22Rv1 (cell line): Measurements from ENCODE around the gene ZNF83.
"Not testable (repeated sequence)": the region's sequence is repeated elsewhere in the genome, so short reads cannot be mapped to it uniquely, and the experiment has no call there.

ENCODE experiments used
- ZFX ChIP-seq: fragments of 450-650 bp; IDR thresholded peaks from 2 replicates; pipeline ENCODE4 v1.6.1; 2017; ENCODE audit warnings: antibody characterized with exemption, borderline replicate concordance
- TF ChIP-seq, protein P1 (sequence below): fragments of 450-650 bp; IDR thresholded peaks from 2 replicates; pipeline ENCODE4 v1.5.1; 2017; ENCODE audit warnings: mild to moderate bottlenecking

DNA sequence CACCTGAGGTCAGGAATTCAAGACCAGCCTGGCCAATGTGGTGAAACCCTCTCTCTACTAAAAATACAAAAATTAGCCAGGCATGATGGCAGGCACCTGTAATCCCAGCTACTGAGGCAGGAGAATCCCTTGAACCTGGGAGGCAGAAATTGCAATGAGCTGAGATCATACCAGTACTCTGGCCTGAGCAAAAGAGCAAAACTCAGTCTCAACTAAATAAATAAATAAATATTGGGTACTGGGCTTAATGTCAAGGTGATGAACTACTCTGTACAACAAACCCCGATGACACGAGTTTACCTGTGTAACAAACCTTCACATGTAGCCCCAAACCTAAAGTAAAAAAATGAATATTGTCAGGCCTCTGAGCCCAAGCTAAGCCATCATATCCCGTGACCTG is 10.7 kb downstream of the ZNF83 start:
- TF ChIP-seq, protein P1, sequence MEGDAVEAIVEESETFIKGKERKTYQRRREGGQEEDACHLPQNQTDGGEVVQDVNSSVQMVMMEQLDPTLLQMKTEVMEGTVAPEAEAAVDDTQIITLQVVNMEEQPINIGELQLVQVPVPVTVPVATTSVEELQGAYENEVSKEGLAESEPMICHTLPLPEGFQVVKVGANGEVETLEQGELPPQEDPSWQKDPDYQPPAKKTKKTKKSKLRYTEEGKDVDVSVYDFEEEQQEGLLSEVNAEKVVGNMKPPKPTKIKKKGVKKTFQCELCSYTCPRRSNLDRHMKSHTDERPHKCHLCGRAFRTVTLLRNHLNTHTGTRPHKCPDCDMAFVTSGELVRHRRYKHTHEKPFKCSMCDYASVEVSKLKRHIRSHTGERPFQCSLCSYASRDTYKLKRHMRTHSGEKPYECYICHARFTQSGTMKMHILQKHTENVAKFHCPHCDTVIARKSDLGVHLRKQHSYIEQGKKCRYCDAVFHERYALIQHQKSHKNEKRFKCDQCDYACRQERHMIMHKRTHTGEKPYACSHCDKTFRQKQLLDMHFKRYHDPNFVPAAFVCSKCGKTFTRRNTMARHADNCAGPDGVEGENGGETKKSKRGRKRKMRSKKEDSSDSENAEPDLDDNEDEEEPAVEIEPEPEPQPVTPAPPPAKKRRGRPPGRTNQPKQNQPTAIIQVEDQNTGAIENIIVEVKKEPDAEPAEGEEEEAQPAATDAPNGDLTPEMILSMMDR = not testable (repeated sequence)
- not testable (repeated sequence) for TF ChIP-seq ZFX
